ENCODE measurements around the gene PPP1R14C.

PPP1R14C gene

GRCh38 chr6:150275489-150275888 is 132.6 kb downstream of the PPP1R14C start:
- no peak for DNase-seq

GRCh38 chr6:150276168-150276936 is 133.5 kb downstream of the PPP1R14C start:
- DNase-seq, result no peak

GRCh38 chr6:150276937-150277742 is 134.3 kb downstream of the PPP1R14C start:
- peak; percentile 14 for DNase-seq

- peak; percentile 14 for DNase-seq
Measured at GRCh38 chr6:150279533-150279932, 136.7 kb downstream of the PPP1R14C start.

GRCh38 chr6:150280703-150281102 is 137.9 kb downstream of the PPP1R14C start:
- peak; percentile 42 for DNase-seq

- DNase-seq, result no peak
Measured at GRCh38 chr6:150281767-150282166, 138.9 kb downstream of the PPP1R14C start.

- no peak for DNase-seq
Measured at GRCh38 chr6:150282806-150283205, 140.0 kb downstream of the PPP1R14C start.

- no peak for DNase-seq
Measured at GRCh38 chr6:150286460-150286859, 143.6 kb downstream of the PPP1R14C start.

- no peak for DNase-seq
Measured at GRCh38 chr6:150286912-150287311, 144.1 kb downstream of the PPP1R14C start.

- no peak for DNase-seq
Measured at GRCh38 chr6:150288456-150288855, 145.6 kb downstream of the PPP1R14C start.

- DNase-seq, result no peak
Measured at GRCh38 chr6:150289454-150290071, 146.7 kb downstream of the PPP1R14C start.

- DNase-seq, result no peak
Measured at GRCh38 chr6:150290429-150290828, 147.6 kb downstream of the PPP1R14C start.

GRCh38 chr6:150291968-150292710 is 149.3 kb downstream of the PPP1R14C start:
- no peak for DNase-seq

- no peak for DNase-seq
Measured at GRCh38 chr6:150293019-150293418, 150.2 kb downstream of the PPP1R14C start.

- peak; percentile 76 for DNase-seq
Measured at GRCh38 chr6:150293423-150294173, 150.8 kb downstream of the PPP1R14C start.

- DNase-seq, result no peak
Measured at GRCh38 chr6:150296890-150297289, 154.0 kb downstream of the PPP1R14C start.

GRCh38 chr6:150297327-150298029 is 154.6 kb downstream of the PPP1R14C start:
- peak; percentile 20 for DNase-seq

- no peak for DNase-seq
Measured at GRCh38 chr6:150298030-150298380, 155.2 kb downstream of the PPP1R14C start.

- no peak for DNase-seq
Measured at GRCh38 chr6:150298676-150299075, 155.8 kb downstream of the PPP1R14C start.

All from MV-4-11 (cell line).